NCI-H2107 treated with DMSO at 0.1 percent for 48 hours (cell line): Measurements from ENCODE around the gene ATP6V1G2.
"Not testable (repeated sequence)": the region's sequence is repeated elsewhere in the genome, so short reads cannot be mapped to it uniquely, and the experiment has no call there.

ENCODE experiments used
- DNase-seq: peaks from one replicate; lab custom pipeline; 2025; ENCODE audit not compliant: unreplicated experiment; lab: John Stamatoyannopoulos, UW

The ATP6V1G2 gene

DNA sequence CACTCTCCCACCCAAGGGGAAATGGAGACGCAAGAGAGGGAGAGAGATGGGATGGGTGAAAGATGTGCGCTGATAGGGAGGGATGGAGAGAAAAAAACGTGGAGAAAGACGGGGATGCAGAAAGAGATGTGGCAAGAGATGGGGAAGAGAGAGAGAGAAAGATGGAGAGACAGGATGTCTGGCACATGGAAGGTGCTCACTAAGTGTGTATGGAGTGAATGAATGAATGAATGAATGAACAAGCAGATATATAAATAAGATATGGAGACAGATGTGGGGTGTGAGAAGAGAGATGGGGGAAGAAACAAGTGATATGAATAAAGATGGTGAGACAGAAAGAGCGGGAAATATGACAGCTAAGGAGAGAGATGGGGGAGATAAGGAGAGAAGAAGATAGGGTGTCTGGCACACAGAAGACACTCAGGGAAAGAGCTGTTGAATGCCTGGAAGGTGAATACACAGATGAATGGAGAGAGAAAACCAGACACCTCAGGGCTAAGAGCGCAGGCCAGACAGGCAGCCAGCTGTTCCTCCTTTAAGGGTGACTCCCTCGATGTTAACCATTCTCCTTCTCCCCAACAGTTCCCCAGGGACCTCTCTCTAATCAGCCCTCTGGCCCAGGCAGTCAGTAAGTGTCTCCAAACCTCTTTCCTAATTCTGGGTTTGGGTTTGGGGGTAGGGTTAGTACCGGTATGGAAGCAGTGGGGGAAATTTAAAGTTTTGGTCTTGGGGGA lies 29.7 kb upstream of the ATP6V1G2 start:
- DNase-seq = no peak

DNA sequence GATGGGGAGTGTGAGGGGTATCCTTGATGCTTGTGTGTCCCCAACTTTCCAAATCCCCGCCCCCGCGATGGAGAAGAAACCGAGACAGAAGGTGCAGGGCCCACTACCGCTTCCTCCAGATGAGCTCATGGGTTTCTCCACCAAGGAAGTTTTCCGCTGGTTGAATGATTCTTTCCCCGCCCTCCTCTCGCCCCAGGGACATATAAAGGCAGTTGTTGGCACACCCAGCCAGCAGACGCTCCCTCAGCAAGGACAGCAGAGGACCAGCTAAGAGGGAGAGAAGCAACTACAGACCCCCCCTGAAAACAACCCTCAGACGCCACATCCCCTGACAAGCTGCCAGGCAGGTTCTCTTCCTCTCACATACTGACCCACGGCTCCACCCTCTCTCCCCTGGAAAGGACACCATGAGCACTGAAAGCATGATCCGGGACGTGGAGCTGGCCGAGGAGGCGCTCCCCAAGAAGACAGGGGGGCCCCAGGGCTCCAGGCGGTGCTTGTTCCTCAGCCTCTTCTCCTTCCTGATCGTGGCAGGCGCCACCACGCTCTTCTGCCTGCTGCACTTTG lies 29.0 kb upstream of the ATP6V1G2 start, which contains the start of gene TNF:
Gene TNF, plus strand, starts transcription at position 231 of the 567 bp plus-strand sequence. Its CDS starts 177 bp downstream, at position 408.
- DNase-seq = no peak

DNA sequence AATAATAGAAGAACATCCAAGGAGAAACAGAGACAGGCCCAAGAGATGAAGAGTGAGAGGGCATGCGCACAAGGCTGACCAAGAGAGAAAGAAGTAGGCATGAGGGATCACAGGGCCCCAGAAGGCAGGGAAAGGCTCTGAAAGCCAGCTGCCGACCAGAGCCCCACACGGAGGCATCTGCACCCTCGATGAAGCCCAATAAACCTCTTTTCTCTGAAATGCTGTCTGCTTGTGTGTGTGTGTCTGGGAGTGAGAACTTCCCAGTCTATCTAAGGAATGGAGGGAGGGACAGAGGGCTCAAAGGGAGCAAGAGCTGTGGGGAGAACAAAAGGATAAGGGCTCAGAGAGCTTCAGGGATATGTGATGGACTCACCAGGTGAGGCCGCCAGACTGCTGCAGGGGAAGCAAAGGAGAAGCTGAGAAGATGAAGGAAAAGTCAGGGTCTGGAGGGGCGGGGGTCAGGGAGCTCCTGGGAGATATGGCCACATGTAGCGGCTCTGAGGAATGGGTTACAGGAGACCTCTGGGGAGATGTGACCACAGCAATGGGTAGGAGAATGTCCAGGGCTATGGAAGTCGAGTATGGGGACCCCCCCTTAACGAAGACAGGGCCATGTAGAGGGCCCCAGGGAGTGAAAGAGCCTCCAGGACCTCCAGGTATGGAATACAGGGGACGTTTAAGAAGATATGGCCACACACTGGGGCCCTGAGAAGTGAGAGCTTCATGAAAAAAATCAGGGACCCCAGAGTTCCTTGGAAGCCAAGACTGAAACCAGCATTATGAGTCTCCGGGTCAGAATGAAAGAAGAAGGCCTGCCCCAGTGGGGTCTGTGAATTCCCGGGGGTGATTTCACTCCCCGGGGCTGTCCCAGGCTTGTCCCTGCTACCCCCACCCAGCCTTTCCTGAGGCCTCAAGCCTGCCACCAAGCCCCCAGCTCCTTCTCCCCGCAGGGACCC lies 28.0 kb upstream of the ATP6V1G2 start:
- no peak for DNase-seq

DNA sequence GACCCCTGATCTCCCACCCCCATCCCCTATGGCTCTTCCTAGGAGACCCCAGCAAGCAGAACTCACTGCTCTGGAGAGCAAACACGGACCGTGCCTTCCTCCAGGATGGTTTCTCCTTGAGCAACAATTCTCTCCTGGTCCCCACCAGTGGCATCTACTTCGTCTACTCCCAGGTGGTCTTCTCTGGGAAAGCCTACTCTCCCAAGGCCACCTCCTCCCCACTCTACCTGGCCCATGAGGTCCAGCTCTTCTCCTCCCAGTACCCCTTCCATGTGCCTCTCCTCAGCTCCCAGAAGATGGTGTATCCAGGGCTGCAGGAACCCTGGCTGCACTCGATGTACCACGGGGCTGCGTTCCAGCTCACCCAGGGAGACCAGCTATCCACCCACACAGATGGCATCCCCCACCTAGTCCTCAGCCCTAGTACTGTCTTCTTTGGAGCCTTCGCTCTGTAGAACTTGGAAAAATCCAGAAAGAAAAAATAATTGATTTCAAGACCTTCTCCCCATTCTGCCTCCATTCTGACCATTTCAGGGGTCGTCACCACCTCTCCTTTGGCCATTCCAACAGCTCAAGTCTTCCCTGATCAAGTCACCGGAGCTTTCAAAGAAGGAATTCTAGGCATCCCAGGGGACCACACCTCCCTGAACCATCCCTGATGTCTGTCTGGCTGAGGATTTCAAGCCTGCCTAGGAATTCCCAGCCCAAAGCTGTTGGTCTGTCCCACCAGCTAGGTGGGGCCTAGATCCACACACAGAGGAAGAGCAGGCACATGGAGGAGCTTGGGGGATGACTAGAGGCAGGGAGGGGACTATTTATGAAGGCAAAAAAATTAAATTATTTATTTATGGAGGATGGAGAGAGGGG lies 27.1 kb upstream of the ATP6V1G2 start:
- no peak for DNase-seq

DNA sequence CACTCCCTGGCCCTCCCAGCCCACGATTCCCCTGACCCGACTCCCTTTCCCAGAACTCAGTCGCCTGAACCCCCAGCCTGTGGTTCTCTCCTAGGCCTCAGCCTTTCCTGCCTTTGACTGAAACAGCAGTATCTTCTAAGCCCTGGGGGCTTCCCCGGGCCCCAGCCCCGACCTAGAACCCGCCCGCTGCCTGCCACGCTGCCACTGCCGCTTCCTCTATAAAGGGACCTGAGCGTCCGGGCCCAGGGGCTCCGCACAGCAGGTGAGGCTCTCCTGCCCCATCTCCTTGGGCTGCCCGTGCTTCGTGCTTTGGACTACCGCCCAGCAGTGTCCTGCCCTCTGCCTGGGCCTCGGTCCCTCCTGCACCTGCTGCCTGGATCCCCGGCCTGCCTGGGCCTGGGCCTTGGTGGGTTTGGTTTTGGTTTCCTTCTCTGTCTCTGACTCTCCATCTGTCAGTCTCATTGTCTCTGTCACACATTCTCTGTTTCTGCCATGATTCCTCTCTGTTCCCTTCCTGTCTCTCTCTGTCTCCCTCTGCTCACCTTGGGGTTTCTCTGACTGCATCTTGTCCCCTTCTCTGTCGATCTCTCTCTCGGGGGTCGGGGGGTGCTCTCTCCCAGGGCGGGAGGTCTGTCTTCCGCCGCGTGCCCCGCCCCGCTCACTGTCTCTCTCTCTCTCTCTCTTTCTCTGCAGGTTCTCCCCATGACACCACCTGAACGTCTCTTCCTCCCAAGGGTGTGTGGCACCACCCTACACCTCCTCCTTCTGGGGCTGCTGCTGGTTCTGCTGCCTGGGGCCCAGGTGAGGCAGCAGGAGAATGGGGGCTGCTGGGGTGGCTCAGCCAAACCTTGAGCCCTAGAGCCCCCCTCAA lies 25.9 kb upstream of the ATP6V1G2 start, which contains the start of gene LTA:
Gene LTA, plus strand, starts transcription at position 249 of the 871 bp plus-strand sequence. Its CDS starts 454 bp downstream, at position 703.
- no peak for DNase-seq

DNA sequence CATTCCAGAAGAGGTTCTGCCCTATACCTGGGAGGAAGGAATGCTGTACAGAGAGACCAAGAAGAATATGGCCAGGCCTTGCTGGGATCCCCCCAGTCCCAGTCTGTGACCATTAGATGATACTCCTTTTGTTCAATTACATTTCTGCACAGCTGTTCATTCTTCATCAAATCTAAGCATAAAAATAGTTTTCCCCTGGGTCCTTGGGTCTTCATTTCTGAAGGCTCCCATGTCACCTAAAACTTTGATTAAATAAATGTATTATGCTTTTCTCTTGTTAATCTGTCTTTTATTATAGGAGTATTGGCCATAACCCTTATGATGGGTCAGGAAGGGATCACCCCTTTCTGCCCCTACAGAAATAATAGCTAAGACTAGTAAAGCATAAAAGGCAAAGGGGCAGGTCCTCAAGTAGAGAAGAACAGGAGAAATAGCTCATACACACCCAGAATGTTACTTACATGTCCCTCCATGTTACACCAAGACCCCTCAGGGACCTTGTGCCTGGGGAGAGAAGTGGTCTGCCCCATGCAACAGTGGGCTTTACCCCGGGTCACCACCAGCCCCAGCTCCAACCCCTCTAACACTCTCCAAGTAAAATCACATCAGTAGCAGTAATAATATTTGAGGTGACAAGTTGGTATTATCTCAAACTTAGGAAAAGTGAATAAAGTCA lies 23.6 kb upstream of the ATP6V1G2 start:
- no peak for DNase-seq

DNA sequence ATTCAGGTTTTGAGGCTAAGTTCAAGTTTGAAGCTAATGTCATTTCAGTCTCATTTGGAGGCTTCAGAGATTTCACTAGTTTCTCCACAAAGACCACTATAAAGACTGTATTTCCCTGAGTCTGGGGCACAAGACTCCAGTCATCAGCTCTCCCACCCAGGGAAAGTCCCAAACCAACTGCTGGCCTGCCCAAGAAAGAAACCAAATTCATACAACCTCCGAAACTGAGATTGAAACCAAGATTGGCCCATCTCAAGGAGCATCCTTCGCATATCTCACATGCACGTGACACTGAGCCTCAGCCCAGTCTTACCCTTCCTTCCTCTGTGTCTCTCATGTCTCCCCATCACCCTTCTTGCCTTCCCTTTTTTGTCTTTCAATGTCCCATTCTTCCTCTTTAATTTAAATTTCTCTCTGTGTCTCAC lies 22.1 kb upstream of the ATP6V1G2 start:
- DNase-seq = no peak

DNA sequence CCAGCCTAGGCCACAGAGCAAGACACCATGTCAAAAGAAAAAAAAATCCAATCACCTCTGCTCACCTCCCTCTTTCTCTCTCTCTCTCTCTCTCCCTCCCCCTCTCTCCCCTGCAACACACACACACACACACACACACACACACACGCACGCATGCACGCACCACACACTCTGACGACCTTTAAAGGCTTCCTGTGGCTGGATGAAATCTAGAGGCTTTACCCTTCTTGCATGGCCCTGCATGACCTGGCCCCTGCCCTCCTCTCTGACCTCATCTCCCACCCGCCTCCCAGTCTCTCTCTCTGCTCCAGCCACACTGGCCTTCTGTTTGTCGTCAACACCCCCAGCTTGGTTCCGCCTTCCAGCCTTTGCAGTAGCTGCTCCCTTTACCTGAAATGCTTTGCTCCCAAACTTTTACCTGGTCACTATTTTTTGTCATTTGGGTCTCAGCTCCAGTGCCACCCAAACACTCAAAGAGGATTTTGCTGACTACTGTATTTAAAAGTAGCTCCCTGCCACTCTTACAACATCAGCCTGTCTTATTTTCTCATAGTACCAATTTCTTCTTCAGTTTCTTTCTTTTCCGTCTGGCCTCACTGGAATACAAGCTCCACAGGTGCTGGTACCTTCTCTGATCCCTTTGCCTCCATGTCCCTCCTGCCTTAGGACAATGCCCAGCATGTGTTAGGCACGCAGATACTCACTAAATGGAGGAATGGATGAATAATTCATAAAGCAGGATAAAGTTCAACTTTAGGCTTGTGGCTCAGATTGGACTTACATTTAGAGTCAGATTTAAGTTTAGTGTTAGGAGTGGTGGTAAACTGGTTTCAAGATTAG lies 21.3 kb upstream of the ATP6V1G2 start:
- no peak for DNase-seq

DNA sequence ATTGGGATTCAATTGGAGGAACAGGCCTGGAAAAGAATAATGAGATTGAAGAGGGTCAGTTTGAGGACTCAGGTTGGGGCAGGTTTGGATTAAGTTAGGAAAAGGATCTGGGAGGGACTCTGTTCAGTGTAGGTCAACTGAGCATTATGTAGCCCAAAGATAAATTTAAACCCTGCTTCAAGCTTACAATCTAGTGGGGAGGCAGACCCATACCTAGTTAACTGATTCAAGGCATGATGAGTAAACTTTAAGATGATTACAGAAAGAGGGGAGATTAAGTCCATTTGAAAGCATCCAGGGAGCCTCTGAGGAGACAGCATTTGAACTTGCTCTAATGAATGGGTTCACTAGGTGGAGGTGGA lies 14.3 kb upstream of the ATP6V1G2 start:
- DNase-seq = no peak

DNA sequence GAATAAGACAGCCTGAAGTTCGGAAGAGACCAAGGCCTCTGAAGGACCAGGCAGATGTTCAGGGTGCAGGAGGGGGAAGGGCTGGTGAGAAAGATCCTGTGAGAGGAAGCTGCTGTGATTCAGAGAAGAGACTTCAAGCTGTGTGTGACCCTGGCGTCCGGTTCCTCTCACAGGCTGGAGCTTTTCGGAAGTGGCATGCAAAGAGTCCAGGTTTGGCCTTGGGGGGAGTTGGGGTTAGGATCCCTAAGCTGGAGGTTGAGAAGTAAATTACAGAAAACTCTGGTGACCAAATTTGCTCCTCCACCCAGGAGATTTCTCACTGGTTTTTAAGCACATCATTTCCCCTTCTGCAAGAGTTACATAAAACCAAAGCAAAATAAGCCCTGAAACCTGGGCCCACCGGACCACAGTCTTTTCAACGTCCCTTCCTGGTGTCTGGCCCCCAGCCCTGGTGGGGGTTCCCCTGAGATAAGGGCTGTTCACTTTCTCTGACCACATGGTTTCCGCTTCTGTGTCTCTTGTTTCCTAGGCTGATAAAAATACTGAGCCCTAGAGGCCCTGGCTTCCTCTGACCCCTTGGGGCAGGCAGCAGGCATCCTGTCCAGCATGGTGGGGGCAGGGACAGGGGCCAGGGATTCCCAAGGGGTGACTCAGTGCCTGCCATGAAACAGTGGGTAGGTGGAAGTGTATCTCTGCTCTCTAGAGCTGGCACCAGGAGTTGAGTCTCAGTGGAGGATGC lies 13.7 kb upstream of the ATP6V1G2 start:
- no peak for DNase-seq

DNA sequence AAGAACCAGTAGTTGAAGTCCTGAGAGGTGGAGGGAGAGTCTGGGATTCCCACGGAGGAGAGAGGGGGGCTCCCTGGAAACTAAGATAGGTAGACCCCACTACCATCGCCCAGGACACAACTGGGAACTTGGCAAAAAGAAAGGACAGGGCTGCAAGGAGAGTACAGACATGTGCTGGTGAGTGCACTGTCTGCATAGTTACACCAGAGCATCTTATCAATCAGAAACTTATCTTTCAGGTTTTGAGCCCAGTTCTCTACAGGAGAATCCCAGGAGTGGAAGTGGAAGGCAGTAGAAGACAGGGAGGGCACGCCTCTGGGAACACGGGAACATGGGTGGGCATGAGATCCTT lies 13.2 kb upstream of the ATP6V1G2 start:
- no peak for DNase-seq

DNA sequence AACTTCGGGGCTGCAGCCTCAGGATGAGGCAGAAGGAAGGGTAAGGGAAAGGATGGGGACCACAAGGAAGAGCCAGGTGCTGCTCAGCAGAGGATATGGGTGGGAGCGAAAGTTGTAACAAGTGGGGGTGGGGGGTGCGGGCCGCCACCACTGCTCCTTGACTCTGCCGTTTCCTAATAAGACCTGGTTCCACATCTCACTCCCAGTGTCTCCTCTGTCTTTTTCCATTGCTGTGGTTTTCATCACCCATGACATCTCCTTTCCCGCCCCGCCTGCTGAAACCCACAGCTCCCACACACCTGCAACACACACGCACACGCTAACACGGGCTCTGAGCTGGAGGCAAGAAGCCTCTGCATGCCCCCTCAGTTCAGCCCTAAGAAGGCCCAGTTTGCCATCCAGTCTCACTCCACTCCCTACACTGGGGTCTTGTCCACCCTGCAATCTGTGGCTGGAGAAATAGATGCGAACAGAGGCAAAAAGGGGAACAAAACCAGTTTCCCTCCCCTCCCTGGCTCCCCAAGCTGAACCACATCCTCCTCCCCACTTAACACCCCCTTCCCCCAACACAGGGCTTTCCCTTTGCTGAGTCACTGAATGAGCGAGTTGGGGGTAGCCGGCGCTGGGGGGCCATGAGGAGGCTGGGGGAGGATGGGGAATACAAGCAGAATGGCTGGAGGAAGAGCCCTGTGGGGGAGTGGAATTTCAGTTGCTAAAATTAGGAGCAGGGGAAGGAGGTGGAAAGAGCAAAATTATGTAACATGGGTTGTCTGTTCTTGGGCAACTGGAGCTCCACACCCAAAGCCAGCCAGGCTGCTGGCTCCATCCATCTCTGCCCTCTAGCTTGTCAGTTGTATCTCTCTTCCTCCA lies 12.5 kb upstream of the ATP6V1G2 start:
- DNase-seq = no peak

DNA sequence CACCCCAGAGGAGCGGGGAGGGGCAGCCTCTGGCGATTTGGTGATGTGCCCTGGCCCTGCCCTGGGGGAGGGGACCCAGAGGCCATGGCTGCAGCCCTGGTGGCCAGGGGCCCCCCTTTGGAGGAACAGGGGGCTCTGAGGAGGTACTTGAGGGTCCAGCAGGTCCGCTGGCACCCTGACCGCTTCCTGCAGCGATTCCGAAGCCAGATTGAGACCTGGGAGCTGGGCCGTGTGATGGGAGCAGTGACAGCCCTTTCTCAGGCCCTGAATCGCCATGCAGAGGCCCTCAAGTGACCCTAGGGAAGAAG lies 11.9 kb upstream of the ATP6V1G2 start:
- DNase-seq = no peak

DNA sequence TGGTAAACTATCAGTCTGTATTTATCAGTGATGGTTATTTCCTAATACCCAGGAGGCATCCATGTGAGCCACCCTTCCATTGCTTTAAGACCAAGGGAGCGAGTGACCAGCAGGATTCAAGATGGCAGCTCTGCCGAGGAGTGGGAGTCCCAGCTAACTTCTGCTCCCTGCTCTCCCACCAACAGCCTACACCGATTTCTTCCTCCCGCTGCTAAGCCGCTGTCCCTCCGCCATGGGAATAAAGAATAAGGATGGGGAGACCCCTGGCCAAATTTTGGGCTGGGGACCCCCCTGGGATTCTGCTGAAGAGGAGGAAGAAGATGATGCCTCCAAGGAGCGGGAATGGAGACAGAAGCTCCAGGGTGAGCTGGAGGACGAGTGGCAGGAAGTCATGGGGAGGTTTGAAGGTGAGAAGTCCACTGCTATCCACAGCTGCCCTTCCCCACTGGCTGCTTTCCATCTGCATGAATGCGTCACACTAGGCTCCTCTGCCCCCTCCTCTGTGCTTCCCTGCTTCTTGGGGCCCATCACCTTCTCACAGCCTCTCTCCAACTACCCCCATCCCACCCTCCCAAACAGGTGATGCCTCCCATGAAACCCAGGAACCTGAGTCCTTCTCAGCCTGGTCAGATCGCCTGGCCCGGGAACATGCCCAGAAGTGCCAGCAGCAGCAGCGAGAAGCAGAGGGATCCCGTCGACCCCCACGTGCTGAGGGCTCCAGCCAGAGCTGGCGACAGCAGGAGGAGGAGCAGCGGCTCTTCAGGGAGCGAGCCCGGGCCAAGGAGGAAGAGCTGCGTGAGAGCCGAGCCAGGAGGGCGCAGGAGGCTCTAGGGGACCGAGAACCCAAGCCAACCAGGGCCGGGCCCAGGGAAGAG lies 11.3 kb upstream of the ATP6V1G2 start:
- DNase-seq = no peak

DNA sequence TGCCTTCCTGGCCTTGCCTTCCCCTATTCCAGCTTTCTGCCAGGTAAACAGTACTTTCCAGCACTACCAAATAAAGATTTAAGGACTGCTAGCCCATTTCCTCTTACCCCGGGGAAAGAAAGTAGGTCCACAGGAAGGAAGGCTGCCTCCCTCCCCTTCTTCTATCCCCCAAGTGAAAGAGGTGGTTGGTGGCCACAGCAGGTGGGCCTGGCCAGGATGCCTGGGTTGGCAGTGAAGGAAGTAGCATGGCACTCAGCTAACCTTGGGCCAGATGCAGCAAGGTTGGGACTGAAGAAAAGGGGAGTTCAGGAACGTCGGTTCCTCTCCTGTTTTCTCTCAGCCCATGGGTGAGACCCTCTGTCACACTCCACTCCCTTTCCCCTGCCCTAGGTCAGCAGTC lies 9.9 kb upstream of the ATP6V1G2 start:
- no peak for DNase-seq

DNA sequence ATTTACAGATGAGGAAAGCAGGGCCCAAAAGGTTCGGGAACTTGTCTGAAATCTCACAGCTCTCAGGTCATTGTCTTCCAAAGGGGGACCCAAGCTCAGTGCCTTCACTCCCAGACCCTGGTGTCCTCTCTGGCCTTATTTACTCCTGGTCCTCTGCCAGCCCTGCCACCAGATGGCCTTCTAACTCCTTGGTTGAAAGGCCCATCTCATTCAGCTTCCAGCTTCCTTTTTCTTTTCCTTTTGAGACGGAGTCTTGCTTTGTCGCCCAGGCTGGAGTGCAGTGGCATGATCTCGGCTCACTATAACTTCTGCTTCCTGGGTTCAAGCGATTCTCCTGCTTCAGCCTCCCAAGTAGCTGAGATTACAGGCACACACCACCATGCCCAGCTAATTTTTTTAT lies 5.0 kb upstream of the ATP6V1G2 start:
- DNase-seq = not testable (repeated sequence)
